ENCODE data around the gene HNRNPDL.
"Not testable (repeated sequence)": the region's sequence is repeated elsewhere in the genome, so short reads cannot be mapped to it uniquely, and the experiment has no call there.

HNRNPDL gene

DNA sequence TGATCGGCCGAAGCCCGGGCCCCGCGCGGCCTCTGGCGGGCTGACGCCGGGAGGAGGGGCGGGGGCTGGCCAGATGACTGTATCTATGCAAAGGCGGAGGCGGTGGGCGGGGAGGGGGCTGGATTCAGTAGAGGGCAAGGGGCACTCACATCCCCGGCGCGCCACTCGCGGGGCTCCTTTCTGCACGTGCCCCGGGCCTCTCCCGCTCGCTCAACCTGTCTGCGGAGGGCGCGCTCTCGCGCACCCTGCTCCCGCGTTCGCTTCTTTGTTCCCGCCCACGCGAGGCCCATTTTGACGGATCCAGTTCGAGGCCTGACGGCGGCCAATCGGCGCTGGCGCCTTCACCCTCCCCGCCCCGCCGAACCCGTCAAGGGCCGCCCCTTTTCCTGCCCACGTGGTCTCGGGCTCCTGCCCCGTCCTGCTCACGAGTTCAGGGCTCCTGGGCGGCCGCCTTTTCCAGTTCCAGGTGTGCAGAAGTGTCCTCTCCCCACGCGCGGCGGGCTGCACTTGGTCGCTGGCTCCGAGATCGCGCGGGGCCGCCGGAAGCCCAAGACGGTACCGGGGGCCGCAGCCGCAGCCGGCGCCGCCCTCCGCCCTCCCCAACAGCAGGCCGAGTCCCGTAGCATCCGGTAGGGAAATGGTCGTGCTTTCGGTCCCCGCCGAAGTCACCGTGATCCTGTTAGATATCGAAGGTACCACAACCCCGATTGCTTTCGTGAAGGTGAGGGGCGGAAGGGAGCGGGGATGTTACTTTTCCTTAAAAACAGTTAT lies at the start of gene HNRNPDL, which contains the start of gene ENOPH1:
Gene HNRNPDL (minus strand): TSS at position 270 of the 771 bp plus-strand sequence. CDS start 772 bp downstream, outside the sequence.
Gene ENOPH1 (plus strand): TSS at position 398 of the 771 bp plus-strand sequence. CDS start 240 bp downstream, at position 638.
- DNase-seq: peak; percentile 95 to 96

DNA sequence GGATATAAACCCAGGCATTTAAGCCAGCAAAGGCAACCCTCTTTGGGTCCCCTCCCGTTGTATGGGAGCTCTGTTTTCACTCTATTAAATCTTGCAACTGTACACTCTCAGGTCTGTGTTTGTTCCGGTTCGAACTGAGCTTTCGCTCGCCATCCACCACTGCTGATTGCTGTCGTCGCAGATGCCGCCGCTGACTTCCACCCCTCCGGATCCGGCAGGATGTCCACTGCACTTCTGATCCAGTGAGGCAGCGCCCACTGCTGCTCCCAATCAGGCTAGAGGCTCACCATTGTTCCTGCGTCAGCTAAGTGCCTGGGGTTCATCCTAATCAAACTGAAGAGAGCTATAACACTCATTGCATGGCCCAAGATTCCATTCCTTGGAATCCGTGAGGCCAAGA lies 49.3 kb upstream of the HNRNPDL start:
- DNase-seq: no peak

DNA sequence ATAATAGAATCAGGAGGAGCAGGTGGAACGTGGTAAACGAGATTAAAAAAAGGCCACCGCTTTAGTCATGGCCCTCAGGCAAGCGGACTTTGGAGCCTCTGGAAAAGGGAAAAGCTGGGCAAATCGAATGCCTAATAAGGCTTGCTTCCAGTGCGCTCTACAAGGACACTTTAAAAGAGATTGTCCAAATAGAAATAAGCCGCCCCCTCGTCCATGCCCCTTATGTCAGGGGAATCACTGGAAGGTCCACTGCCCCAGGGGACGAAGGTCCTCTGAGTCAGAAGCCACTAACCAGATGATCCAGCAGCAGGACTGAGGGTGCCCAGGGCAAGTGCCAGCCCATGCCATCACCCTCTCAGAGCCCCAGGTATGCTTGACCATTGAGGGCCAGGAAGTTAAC lies 47.2 kb upstream of the HNRNPDL start:
- DNase-seq: not testable (repeated sequence)

DNA sequence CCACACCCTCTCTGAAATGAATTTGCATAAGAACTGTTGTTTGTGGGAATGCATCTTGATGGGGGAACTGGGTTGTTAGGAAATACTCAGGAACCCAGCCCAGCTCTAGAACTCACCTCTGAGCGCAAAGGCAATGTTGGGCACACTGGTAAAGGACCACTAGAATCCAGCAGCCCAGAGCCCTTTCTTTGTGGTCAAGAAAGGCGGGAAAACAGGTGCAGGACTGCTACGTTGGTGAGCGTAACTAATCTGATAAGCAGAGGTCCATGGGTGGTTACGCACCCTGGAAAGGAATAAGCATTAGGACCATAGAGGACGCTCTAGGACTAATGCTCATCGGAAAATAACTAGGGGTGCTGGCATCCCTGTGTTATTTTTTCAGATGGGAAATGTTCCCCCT lies 45.7 kb upstream of the HNRNPDL start:
- not testable (repeated sequence) for DNase-seq

DNA sequence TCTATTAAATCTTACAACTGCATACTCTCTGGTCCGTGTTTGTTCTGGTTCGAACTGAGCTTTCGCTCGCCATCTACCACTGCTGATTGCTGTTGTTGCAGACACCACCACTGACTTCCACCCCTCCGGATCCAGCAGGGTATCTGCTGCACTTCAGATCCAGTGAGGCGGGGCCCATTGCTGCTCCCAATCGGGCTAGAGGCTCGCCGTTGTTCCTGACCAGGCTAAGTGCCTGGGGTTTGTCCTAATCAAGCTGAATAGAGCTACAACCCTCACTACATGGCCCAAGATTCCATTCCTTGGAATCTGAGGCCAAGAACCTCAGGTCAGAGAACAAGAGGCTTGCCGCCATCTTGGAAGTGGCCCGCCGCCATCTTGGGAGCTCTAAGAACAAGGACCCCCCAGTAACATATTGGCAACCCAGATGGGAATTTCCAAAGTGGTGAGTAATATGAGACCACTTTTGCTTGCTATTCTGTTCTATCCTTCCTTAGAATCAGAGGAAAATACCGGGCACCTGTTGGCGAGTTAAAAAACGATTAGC lies 43.4 kb upstream of the HNRNPDL start:
- DNase-seq: no peak

DNA sequence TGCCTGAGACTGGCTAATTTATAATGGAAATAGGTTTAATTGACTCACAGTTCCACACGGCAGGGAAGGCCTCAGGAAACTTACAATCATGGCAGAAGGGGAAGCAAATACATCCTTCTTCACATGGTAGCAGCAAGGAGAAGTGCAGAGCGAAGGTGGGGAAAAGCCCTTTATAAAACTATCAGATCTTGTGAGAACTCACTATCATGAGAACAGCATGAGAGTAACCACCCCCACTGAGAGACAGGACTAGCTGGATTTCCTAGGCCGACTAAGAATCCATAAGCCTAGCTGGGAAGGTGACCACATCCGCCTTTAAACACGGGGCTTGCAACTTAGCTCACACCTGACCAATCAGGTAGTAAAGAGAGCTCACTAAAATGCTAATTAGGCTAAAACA lies 42.8 kb upstream of the HNRNPDL start:
- not testable (repeated sequence) for DNase-seq

DNA sequence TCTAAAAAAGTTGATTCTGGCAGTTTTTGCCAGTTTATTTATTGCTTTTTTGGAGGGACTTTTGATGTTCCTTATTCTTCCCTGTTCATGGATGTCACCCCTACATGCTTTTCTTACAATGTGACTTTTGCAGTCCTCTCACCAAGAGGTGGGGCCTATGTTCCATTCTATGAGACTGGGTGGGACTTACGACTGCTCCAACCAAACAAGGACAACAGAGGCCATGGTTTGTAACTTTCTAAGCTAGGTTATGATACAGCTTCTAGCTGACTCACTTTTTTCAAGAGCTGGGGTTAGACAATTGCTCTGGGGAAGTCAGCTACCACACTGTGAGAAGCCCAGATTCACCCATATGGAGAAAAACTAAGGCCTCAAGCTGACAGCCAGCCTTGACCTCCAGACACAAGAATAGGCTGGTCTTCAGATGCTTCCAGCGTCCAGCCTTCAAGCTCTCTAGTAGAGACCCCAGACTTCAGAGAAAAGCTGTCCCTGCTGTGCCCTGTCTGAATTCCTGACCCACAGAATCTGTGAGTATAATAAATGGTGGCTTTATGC lies 39.6 kb upstream of the HNRNPDL start:
- DNase-seq: peak in 1 of 2 experiments; percentile 4

DNA sequence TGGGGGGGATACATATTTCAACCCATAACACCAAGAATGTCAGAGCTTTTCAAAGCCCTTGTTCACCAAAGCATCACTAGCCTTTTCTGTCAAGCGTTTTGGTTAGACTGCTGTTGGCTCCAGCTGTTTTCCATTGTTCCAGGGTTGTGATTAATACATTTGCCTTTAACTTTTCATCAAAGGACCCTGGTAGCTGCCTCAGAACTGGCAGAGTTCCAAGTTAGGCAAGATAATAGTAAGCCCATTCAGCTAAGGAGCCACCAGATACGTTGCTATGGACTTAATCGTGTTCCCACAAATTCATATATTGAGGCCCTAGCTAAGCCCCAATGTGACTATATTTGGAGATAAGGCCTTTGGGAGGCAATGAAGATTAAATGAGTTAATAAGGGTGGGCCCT lies 37.2 kb upstream of the HNRNPDL start:
- no peak for DNase-seq

DNA sequence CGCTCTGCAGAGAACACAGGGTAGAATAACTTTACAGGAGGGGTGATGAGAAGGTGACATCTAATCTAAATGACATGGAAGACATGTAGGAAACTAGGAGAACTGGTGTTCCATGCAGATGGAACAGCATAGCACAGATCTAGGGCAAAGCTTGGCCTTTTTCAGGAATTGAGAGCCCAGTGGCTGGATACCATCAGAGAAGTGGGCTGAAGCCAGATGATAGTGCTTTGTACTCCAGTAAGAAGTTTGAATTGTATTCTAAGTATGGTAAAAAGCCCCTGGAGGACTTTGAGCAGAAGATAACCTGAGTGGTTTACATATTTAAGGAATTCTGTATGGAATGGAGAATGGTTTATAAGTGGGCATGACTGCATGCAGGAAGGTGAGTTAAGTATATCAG lies 33.0 kb upstream of the HNRNPDL start:
- DNase-seq: no peak

DNA sequence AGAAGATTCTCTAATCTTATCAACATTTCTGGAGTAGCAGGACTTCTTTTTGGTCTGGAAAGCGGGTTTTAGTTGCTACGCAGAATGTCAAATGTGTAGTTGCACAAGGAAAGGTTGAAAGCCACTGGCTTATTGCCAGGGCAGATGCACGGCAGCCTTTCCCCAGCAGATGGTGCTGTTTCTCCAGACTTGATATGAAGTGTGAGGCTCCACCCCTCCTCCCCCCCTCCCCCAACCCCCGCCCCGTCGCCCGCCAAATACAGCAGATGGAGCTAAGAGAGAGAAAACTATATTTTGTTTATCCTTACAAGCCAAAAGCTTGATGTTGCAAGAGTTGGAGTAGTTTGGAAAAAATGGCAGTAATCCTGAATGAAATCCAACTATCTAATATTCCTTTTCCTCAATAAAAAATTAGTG lies 32.2 kb upstream of the HNRNPDL start:
- DNase-seq: peak; percentile 60 to 66

DNA sequence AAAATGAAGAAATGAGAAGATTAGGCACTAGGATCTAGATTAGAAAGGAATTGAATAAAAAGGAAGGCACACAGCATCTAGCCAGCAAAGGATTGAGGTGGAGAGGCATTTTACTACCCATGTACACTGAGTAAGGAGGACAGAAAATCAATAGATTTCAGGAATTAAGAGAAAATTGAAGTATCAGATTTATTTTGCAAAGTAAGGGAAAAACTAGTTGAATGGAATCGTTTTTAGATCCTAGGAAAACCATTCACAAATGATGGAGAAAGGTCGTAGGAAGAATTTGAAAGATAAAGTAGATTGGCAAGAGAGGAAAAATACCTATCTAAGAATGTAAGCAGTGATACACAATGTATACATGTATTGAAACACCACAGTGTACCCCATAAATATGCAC lies 31.4 kb upstream of the HNRNPDL start:
- DNase-seq: no peak

DNA sequence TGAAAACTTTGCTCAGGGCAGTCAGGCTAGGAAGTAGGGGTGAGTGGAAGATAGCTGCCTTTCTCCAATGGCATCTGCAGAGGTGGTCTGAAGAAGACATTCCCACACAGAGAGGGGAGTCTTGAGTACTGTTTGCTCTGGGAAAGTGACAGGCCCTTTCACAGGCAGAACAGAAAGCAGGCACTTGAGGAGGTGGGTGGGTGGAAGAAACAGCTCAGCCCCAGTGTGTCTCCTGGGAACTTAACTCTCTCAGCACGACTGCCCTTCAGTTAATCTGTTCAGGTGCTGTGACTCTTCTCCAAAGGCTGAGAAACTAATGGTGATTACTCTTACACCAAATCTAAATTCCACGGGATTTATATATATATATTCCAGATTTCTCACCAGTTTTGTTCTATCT lies 28.5 kb upstream of the HNRNPDL start:
- DNase-seq: no peak

DNA sequence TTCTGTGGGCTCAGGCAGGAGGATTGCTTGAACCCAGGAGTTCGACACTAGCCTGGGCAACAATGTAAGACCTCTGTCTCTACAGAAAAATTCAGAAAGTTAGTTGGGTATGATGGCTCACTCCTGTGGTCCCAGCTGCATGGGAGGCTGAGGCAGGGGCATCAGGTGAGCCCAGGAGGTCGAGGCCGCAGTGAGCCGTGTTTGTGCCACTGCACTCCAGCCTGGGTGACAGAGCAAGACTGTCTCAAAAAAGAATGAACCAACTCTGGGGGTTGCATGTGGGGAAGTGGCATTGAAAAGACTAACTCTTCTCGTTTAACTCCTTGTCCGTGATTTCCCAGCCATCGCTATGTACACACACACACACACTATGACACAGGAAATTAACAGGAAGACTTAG lies 27.0 kb upstream of the HNRNPDL start:
- no peak for DNase-seq

DNA sequence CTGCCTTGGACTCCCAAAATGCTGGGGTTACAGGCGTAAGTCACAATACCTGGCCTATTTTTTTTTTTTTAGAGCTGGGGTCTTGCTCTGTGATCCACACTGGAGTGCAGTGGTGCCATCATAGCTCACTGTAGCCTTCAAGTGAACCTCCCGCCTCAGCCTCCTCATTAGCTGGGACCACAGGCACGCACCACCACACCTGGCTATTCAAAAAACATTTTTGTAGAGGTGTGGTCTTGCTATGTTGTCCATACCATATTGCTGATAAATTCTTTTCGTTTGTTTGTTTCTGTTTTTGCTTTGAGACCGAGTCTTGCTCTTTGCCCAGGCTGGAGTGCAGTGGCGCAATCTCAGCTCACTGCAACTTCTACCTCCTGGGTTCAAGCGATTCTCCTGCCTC lies 21.8 kb upstream of the HNRNPDL start:
- no peak for DNase-seq

DNA sequence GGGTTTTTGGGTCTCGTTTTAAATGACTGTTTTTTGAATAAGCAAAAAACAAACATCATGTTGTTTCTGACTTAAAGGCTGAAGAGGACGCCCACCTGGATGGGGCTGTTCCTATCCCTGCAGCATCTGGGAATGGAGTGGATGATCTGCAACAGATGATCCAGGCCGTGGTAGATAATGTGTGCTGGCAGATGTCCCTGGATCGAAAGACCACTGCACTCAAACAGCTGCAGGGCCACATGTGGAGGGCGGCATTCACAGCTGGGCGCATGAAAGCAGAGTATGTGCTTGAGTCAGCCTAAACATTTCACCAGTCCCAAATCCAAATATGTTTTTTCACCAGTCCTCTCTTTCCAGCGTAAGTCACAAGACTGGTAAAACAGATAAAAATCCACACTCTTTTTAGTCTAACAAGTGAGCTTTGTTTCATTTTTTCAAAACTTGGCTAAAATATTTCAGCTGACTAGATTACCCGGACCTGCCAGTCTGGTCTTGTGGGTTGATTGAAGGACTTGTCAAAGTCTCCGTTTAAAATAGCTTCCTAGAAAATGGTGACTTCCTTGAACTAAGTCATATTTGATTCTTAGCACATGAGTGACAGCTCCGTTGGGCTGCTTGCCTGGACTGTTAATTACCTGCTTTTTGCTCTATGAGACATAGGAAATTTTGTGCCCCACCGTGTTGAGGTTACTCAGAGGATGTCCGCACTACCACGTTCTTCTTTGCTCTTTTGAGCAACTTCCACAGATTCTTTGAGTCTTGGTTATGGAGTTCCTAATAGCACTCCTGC lies 20.9 kb upstream of the HNRNPDL start:
- DNase-seq: no peak

DNA sequence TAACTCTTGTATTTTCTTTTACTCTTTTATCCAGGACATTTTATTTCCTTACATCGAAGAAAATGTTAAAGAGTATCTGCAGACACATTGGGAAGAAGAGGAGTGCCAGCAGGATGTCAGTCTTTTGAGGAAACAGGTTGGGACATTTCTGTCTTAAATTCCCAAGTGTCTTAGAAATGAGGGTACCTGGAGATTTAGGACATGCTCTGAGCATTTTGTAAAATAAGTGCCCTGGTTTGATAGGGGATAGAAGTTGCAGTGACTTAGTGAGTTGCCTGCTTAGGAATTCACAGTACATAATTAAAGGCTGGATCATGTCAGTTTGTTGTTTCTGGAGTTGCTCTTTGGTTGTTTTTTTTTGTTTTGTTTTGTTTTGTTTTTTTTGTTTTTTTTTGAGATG lies 17.6 kb upstream of the HNRNPDL start:
- DNase-seq: no peak

DNA sequence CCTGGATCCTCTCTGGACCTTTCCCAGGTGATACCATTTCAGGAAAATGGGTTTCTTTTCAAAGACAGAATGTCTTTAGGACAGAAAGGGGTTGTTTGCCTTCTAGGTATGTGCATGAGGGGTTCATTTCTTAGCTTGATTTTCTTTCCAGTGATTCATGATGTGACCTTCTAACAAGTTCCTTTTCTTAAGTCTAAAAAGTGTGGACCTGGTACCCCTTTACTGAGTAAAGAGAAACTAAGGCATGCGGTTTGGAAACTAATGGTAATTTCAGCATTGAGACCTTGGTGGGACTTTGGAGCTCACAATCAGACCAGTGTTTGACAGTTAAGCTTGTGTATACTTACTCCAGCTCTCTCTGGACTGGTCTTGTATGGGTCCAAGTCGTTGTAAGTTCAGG lies 8.8 kb upstream of the HNRNPDL start:
- DNase-seq: no peak

DNA sequence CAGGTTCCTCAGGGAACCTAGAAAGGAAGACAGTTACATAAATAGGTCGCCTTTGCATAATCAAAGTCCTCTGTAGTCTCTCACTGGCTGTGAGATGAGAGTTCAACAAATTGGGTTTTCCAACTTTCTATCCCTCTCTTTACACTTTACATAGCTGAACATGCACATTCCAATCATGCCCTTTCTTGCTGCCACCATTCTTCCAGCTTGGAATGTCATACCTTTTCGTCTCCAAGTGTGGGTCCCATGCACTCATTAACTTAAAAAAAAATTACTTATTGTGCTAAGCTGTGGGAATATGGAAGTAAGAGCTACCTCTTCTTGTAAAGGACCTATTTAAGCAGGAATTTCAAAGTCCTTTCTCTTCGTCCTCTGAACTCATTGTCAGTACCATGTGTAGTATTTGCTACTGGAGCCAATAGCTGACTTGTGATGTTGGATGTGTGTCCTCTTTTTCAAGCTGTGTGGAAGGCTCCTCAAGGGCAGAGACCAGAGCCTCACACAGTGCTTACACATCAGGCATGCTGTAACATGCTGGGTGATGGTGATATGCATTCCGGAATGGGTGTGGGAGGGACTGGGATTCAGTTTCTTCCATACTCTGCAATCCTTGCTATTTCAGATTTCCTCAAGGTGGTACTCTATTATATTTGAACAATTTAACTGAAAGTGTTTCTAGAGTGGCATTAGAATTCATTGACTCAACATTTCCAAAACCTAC lies 7.2 kb upstream of the HNRNPDL start:
- DNase-seq: no peak

DNA sequence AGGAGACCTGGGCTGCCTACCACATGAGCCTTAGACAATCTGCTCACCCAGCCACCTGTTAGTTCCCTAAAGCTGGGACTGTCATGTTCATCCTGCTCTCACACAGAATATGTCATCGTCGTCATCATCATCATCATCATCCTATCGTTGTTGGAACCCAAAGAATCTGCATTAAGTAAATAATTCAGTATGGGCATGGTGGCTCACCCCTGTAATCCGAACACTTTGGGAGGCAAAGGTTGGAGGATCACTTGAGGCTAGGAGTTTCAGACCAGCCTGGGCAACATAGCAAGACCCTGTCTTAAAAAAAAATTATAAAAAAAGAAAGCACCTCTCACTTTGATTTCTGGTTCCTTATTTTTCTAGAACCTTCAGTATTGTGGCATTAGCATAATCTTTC lies 6.5 kb upstream of the HNRNPDL start:
- DNase-seq: no peak

DNA sequence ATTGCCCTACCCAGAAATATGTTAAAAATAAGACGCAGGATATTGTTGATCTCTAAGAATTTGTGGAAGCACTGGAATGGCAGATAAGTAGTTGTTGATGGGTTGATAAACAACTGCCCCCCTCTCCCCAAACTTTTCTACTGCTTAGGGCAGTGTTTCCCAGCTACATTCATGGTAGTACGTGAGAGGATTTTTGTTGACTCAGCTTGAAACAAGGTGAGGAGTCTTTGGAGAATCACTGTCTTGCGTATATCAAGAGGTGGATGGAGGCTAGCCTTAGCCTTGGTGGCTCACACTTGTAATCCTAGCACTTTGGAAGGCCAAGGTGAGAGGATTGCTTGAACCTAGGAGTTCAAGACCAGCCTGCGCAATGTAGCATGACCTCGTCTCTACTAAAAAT lies 5.9 kb upstream of the HNRNPDL start:
- no peak for DNase-seq

DNA sequence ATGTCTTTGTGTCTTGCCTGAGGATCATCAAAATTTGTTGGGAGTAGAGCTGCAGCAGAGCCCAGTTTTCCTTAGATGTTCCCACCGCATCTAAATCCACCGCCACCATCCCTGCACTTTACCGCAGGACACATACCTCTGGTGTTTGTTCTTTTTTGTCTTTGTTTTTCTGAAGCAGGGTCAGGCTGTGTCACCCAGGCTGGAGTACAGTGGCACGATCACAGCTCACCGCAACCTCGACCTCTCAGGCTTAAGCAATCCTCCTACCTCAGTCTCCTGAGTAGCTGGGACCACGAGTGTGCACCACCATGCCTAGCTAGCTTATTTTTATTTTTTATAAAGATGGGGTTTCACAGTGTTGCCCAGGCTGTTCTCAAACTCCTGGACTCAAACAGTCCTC lies 4.7 kb upstream of the HNRNPDL start:
- no peak for DNase-seq

DNA sequence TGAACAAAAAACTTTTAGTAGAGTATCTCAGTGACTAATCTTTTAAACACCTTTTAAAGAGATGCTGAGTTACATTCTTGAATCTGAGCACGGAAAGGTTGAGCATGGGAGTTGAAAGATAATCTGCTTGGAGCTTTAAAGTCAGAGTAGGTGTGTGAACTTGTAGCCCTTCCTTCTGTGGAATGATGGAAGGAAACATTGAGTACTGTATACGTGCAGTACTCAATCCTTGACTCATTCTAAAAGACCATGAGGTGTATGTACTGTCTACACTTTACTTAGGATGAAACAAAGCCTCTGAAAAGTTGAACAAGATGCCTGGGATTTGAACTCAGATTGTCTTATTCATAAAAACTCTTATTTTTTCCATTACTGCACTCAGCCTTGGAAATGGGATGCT lies 3.5 kb upstream of the HNRNPDL start:
- DNase-seq: no peak

DNA sequence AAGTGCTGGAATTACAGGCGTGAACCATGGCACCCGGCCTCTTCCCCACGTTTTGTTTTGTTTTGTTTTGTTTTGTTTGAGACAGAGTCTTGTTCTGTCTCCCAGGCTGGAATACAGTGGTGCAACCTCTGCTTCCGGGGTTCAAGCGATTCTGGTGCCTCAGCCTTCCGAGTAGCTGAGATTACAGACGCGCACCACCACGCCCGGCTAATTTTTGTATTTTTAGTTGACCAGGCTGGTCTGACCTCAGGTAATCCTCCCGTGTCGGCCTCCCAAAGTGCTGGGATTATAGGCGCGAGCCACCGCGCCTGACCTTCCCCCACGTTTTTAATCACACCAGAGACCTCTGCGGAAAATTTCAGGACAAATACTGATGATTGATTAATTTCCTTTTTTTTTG lies 2.3 kb upstream of the HNRNPDL start:
- DNase-seq: no peak
